Retinal pigment epithelial cell (primary cell): ENCODE results near the gene INPP4B.
A peak's percentile ranks its signal among the peaks of the same experiment; 100 is the strongest.

Experiments
- DNase-seq: peaks from one replicate; pipeline ENCODE4 v3.0.0-alpha.2; 2010; ENCODE audit warnings: low read depth
- H3K4me3 ChIP-seq: 2 replicates; pipeline ENCODE4 v1.5.1; 2011; ENCODE audit warnings: mild to moderate bottlenecking, low read length, control low read depth, moderate library complexity
- CTCF ChIP-seq: conservative IDR thresholded peaks from 2 replicates; pipeline ENCODE4 v1.5.1; 2011; ENCODE audit warnings: low read depth, low read length, control low read depth, inconsistent platforms

INPP4B gene

DNA sequence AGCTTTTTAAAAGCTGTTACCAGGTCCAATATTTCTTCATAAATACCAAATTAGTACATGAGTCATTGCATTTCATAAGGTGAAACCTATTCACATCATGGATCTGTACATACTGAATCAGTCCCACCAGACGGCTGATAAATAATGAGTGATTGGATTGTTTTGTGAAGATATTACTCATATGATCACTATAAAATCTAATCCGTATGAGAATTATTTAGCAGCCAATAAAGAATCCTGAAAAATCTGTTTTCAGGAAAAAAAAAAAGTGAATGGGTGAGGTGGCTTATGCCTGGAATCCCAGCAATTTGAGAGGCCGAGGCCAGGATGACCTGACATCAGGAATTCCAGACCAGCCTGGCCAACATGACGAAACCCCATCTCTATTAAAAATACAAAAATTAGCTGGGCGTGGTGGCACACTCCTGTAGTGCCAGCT lies 438.1 kb downstream of the INPP4B start:
- DNase-seq = peak; percentile 88
- H3K4me3 ChIP-seq = no peak overlapping the region
- no peak for TF ChIP-seq CTCF

DNA sequence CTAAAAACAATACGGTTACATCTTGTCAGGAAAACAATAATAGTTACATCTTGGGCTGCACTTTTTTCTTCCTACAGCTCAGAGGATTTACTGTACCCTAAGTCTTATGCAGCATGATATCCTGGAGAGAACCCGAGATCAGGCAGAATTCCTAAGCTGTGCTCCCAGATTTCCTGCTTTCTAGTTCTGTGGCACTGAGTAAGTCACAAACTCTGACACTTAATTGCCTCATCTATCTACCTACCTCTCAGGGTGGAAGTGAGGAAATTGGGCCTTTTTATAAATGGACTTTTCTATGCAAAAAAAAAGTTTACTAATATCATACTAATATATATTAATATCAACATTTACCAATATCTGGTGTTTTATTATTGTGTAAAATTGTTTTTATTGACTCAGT lies 438.5 kb downstream of the INPP4B start:
- H3K4me3 ChIP-seq = no peak overlapping the region
- no peak for TF ChIP-seq CTCF
- DNase-seq = no peak

- no peak for DNase-seq
- TF ChIP-seq CTCF = no peak
- H3K4me3 ChIP-seq = no peak overlapping the region
Measured at GRCh38 chr4:142406917-142407501, 439.1 kb downstream of the INPP4B start.

DNA sequence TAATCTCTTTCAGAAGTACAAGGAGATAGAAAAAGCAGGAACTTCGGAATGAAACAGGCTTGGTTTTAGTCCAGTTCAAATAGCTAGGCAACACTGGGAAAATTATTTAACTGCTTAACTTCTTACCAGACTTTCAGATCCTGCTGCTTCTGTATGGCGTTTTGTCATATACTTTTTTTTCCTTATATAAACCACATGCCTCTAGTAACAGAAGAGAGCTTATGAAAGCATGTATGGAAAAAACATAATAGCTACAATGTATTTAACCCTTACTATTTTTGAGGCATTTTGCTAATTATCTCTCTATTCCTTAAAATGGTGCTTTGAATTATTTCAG lies 439.6 kb downstream of the INPP4B start:
- DNase-seq = no peak
- no peak overlapping the region for H3K4me3 ChIP-seq
- TF ChIP-seq CTCF = no peak

GRCh38 chr4:142405695-142406498 lies 440.2 kb downstream of the INPP4B start:
- H3K4me3 ChIP-seq = peak overlapping the region; percentile 61
- DNase-seq = no peak
- TF ChIP-seq CTCF = no peak

DNA sequence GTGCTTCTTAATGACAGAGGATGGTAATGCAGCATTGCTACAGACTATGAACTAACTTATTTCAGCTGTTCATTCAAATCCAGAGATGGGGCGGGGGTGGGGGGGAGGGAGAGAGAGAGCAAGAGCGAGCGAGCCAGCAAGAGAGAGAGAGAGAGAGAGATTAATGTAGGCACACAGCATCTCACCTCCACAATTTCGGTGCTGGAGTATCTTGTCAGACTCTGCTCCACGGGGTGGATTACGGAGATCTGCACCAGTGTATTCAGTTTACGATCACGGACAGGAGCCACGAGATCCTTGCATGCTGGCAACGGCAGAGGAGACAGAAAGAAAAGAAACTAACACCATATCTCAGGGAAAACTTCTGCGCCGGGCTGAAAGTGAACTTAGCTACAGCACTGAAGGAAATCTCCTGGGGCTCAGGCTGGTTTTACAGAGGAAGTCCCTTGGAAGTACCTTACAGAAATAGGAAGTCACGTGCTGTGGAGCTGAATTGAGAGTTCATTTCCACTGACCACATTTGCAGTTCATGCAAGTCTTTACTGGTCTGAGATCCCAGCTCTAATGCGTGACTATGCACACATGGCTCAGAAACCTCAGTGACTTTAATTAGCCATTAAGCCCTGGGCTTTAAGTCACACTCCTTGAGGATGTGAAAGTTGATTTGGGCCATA lies 440.9 kb downstream of the INPP4B start:
- DNase-seq = peak; percentile 82
- TF ChIP-seq CTCF = no peak

GRCh38 chr4:142404191-142404611 lies 441.9 kb downstream of the INPP4B start:
- no peak for TF ChIP-seq CTCF
- DNase-seq = peak; percentile 40
- peak overlapping the region; percentile 61 for H3K4me3 ChIP-seq

More for the DNA sequence above, 440.9 kb downstream of the INPP4B start:
- peak overlapping the region; percentile 61 for H3K4me3 ChIP-seq
